Activated naive CD4-positive, alpha-beta T cell treated with anti-CD3 and anti-CD28 coated beads for 36 hours (primary cell): ENCODE measurements around the gene GRM7. TPM values are rescaled to one million over a fixed set of nuclear protein-coding genes. Genes with fewer than 3 reads are reported as not detected.
A peak's percentile ranks its signal among the peaks of the same experiment; 100 is the strongest.

Experiments used
- CTCF ChIA-PET: fragments of 350-600 bp; sonication (Branson Sonifier 250); formaldehyde crosslinking; loops from one replicate; lab custom pipeline; 2021; ENCODE audit warnings: antibody characterized with exemption; lab: Charles Lee
- DNase-seq: peaks from one replicate; pipeline ENCODE4 v3.0.0-alpha.2; 2020
- H3K27ac Mint-ChIP-seq: one replicate; pipeline ENCODE4 v1.8.0; 2021; ENCODE audit warnings: mild to moderate bottlenecking, mixed read lengths
- H3K27me3 Mint-ChIP-seq: one replicate; pipeline ENCODE4 v1.8.0; 2021; ENCODE audit warnings: low read depth, mixed read lengths
- H3K36me3 Mint-ChIP-seq: one replicate; pipeline ENCODE4 v1.8.0; 2021; ENCODE audit warnings: low read depth, mixed read lengths
- H3K4me1 Mint-ChIP-seq: one replicate; pipeline ENCODE4 v1.8.0; 2021; ENCODE audit warnings: low read depth, mixed read lengths
- H3K4me3 Mint-ChIP-seq: one replicate; pipeline ENCODE4 v1.8.0; 2021; ENCODE audit warnings: mild to moderate bottlenecking, moderate library complexity, mixed read lengths
- H3K9me3 Mint-ChIP-seq: one replicate; pipeline ENCODE4 v1.8.0; 2021; ENCODE audit warnings: mixed read lengths
- intact Hi-C: fragments of 100-400 bp; cut with micrococcal nuclease; formaldehyde crosslinking; loops from one replicate; pipeline ENCODE4 v1.15.1; 2023
- total RNA-seq, 2 experiments: library from RNA; stranded (reverse); gene quantifications; one replicate each; pipeline ENCODE4 v1.2.3, GENCODE V29; 2021

GRM7 gene
- total RNA-seq, 2 experiments from 2014 or later = not detected

DNA sequence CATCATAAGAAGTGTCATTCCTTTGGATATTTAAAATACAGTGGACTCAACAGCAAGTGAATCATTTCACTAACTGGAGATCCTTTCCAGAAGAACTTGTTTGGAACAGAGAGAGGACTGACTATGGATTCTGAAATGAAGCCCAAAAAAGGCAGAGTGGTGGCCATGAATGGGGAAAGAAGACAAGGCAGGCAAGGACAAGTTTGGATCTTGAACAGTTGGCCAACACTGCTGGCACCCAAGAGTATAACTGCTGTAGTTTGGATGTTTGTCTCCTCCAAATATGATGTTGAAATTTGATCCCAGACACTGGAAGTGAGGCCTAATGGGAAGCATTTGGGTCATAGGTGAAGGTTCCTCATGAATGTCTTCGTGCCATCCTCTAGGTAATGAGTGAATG lies 686.9 kb downstream of the GRM7 start:
- Mint-ChIP-seq H3K27ac (no peak overlapping the region), H3K9me3 (peaks cover 9% of the 10 kb centered on the region), H3K36me3 (no peaks in the 10 kb centered on the region), H3K27me3 (peaks cover 2% of the 10 kb centered on the region), H3K4me3 (no peak overlapping the region), H3K4me1 (no peaks in the 10 kb centered on the region)
- CTCF ChIA-PET = no interaction called here
- DNase-seq = no peak
- intact Hi-C loops = no loop called here

DNA sequence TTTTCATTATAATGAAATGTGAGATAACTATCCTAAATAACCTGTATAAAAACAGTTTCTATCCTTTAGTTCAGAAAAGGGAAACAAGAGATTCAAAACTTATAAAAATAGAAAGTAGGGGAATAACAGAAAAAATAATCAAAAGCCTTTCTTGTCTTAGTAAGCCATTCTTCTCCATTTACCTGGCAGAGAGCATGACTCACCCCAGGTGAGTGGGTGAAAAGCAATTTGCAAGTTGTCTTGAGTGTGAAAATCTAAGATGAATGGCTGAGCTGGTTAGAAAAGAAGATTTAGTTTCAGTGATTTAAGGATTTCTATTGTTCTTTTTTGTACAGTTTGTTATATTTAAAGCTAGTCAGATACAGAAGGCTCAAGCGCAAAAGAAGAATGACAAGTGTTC lies 702.0 kb downstream of the GRM7 start:
- no peaks in the 10 kb centered on the region for H3K36me3 Mint-ChIP-seq
- peak; percentile 16 for DNase-seq
- no peak overlapping the region for H3K4me3 Mint-ChIP-seq
- no peaks in the 10 kb centered on the region for H3K9me3 Mint-ChIP-seq
- no peak overlapping the region for H3K27ac Mint-ChIP-seq
- H3K4me1 Mint-ChIP-seq = no peaks in the 10 kb centered on the region
- CTCF ChIA-PET = interaction anchor here (0.9 kb wide), 1 partner anchor 10 kb away, joined by 3 read pairs; no protein-coding TSS in a partner anchor
- H3K27me3 Mint-ChIP-seq = no peaks in the 10 kb centered on the region
- intact Hi-C loops = no loop called here

DNA sequence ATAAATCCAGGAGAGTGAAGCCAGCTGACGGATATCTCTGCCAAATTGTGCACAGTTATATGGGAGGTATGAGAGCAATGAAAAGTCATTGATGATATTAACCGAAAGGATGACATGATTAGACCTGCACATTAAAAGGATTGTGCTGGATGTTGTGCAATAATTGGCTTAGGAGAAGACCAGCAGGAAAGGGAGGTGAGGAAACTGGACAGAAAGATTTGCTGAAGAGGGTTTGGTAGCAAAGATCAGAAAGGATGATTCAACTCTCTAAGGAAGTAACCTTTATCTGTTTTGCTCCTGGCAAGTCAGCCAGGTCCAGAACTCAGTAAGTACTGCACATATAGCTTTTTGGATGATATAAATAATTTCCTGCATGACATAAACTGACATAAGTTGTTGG lies 704.7 kb downstream of the GRM7 start:
- no peak for DNase-seq
- H3K9me3 Mint-ChIP-seq = peaks cover 7% of the 10 kb centered on the region
- H3K27ac Mint-ChIP-seq = no peak overlapping the region
- no peaks in the 10 kb centered on the region for H3K27me3 Mint-ChIP-seq
- H3K36me3 Mint-ChIP-seq = no peaks in the 10 kb centered on the region
- intact Hi-C loops = no loop called here
- CTCF ChIA-PET = no interaction called here
- H3K4me3 Mint-ChIP-seq = no peak overlapping the region
- no peaks in the 10 kb centered on the region for H3K4me1 Mint-ChIP-seq

GRCh38 chr3:7567160-7567559 lies 706.2 kb downstream of the GRM7 start:
- intact Hi-C loops = no loop called here
- Mint-ChIP-seq H3K4me1 (no peaks in the 10 kb centered on the region), H3K27me3 (peaks cover 3% of the 10 kb centered on the region), H3K36me3 (no peaks in the 10 kb centered on the region), H3K27ac (no peak overlapping the region), H3K4me3 (no peak overlapping the region), H3K9me3 (peaks cover 17% of the 10 kb centered on the region)
- CTCF ChIA-PET = no interaction called here
- DNase-seq = no peak

DNA sequence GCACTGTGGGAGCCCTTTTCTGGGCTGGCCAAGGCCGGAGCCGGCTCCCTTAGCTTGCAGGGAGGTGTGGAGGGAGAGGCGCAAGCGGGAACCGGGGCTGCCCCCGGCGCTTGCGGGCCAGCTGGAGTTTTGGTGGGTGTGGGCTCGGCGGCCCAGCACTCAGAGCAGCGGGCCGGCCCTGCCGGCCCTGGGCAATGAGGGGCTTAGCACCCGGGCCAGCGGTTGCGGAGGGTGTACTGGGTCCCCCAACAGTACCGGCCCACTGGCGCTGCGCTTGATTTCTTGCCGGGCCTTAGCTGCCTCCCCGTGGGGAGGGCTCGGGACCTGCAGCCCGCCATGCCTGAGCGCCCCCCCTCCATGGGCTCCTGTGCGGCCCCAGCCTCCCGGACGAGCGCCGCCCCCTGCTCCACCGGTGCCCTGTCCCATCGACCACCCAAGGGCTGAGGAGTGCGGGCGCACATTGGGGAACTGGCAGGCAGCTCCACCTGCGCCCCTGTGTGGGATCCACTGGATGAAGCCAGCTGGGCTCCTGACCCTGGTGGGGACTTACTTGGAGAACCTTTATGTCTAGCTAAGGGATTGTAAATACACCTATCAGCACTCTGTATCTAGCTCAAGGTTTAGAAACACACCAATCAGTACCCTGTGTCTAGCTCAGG lies 707.7 kb downstream of the GRM7 start:
- Mint-ChIP-seq H3K4me3 (no peak overlapping the region), H3K36me3 (no peaks in the 10 kb centered on the region), H3K27me3 (peaks cover 3% of the 10 kb centered on the region), H3K4me1 (no peaks in the 10 kb centered on the region), H3K9me3 (peaks cover 17% of the 10 kb centered on the region), H3K27ac (no peak overlapping the region)
- CTCF ChIA-PET = no interaction called here
- intact Hi-C loops = no loop called here
- DNase-seq = no peak

DNA sequence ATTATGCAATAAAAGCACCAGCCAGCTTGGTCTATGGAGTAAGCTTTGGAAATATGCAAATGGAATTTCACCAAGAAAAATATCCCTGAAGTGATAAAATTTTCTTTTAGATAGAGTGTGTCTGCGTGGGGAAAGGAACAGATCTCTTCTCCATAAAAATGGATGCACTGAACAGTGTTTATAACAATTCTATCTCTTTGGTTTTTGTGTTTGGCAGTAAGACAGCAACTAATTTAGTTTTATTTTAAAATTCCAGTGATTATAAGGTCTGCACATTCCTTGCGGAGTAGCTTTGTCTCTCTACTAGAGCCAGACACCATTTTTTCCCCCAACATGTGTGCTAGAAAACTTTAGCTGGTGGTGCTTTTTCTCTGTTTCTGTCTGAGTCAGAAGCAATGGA lies 712.4 kb downstream of the GRM7 start:
- Mint-ChIP-seq H3K27me3 (peaks cover 3% of the 10 kb centered on the region), H3K27ac (no peak overlapping the region), H3K9me3 (peaks cover 17% of the 10 kb centered on the region), H3K4me3 (no peak overlapping the region), H3K4me1 (no peaks in the 10 kb centered on the region), H3K36me3 (no peaks in the 10 kb centered on the region)
- DNase-seq = no peak
- intact Hi-C loops = no loop called here
- CTCF ChIA-PET = interaction anchor here (1.2 kb wide), 1 partner anchor 10 kb away, joined by 3 read pairs; no protein-coding TSS in a partner anchor

DNA sequence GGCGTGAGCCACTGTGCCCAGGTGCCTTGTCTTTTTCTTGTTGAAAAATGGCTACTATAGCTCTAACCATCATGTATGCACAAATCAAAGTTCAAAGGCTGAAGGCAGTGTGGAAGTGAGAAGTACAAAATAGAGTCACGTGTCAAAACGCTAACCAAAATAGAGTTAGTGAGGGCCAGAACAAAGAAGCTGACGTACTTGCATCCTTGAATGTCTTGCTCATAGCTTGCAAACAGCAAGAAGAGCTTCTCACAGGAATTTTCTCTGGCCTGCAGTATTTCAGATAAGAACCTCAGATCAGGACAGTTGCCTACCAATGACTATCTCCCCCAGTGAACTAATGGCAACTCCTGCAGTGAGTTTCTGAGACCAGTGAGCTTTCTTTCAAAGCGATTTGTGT lies 713.5 kb downstream of the GRM7 start:
- DNase-seq = no peak
- H3K27ac Mint-ChIP-seq = no peak overlapping the region
- H3K36me3 Mint-ChIP-seq = no peaks in the 10 kb centered on the region
- peaks cover 17% of the 10 kb centered on the region for H3K9me3 Mint-ChIP-seq
- no peak overlapping the region for H3K4me3 Mint-ChIP-seq
- intact Hi-C loops = no loop called here
- no peaks in the 10 kb centered on the region for H3K4me1 Mint-ChIP-seq
- CTCF ChIA-PET = interaction anchor here (0.6 kb wide), 1 partner anchor 323 kb away, joined by 4 read pairs; no protein-coding TSS in a partner anchor
- H3K27me3 Mint-ChIP-seq = peaks cover 3% of the 10 kb centered on the region

GRCh38 chr3:7576071-7576470 lies 715.2 kb downstream of the GRM7 start:
- H3K27ac Mint-ChIP-seq = no peak overlapping the region
- H3K4me1 Mint-ChIP-seq = no peaks in the 10 kb centered on the region
- intact Hi-C loops = no loop called here
- H3K9me3 Mint-ChIP-seq = peaks cover 9% of the 10 kb centered on the region
- H3K27me3 Mint-ChIP-seq = peaks cover 3% of the 10 kb centered on the region
- H3K36me3 Mint-ChIP-seq = no peaks in the 10 kb centered on the region
- no peak overlapping the region for H3K4me3 Mint-ChIP-seq
- DNase-seq = no peak
- CTCF ChIA-PET = no interaction called here

DNA sequence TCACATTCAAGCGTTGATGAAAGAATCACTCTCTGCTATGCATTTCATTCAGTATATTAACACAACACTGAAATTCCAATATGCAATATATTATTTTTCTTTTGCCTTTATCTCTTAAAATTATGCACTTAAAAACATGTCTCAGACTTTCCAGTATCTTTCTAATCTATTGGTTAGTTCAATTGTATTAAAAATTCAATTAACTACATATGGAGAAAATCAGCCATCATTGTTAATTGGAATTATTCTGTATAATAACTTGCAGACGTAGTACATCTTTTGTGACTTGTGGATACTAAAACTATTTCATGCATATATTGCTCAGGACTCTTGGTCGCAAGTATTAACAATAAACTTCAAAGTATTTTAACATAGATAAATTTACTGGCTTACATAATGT lies 715.6 kb downstream of the GRM7 start:
- H3K27me3 Mint-ChIP-seq = no peaks in the 10 kb centered on the region
- no peak for DNase-seq
- CTCF ChIA-PET = no interaction called here
- intact Hi-C loops = no loop called here
- no peaks in the 10 kb centered on the region for H3K36me3 Mint-ChIP-seq
- no peak overlapping the region for H3K27ac Mint-ChIP-seq
- peaks cover 5% of the 10 kb centered on the region for H3K9me3 Mint-ChIP-seq
- no peak overlapping the region for H3K4me3 Mint-ChIP-seq
- no peaks in the 10 kb centered on the region for H3K4me1 Mint-ChIP-seq

- Mint-ChIP-seq H3K9me3 (no peaks in the 10 kb centered on the region), H3K4me1 (no peaks in the 10 kb centered on the region), H3K36me3 (no peaks in the 10 kb centered on the region), H3K4me3 (no peak overlapping the region), H3K27ac (no peak overlapping the region), H3K27me3 (no peaks in the 10 kb centered on the region)
- no peak for DNase-seq
- intact Hi-C loops = no loop called here
- CTCF ChIA-PET = no interaction called here
Measured at GRCh38 chr3:7577513-7577912, 716.6 kb downstream of the GRM7 start.

DNA sequence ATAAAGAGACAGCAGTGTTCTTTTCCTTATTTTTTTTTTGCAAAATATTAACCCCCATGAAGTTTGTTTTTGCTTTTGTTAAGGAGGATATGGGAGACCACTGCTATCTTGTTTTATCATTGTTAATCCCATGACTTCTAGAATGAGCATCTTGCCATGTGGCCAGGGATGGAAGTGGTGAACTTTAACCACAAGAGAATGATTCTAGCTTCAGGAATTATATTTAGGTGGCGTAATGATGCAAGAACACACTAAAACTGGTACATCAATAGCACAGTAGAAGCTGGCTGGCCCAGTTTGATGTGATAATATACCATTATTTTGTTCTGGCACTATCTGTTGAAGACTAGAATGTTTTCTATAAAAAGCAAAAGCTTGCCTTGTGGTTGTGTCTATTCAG lies 720.9 kb downstream of the GRM7 start:
- no peak overlapping the region for H3K4me3 Mint-ChIP-seq
- H3K9me3 Mint-ChIP-seq = no peaks in the 10 kb centered on the region
- H3K4me1 Mint-ChIP-seq = no peaks in the 10 kb centered on the region
- H3K36me3 Mint-ChIP-seq = no peaks in the 10 kb centered on the region
- H3K27ac Mint-ChIP-seq = no peak overlapping the region
- H3K27me3 Mint-ChIP-seq = no peaks in the 10 kb centered on the region
- intact Hi-C loops = no loop called here
- DNase-seq = no peak
- CTCF ChIA-PET = interaction anchor here (0.5 kb wide), 1 partner anchor 894 kb away, joined by 3 read pairs; no protein-coding TSS in a partner anchor

- H3K27ac Mint-ChIP-seq = no peak overlapping the region
- DNase-seq = no peak
- H3K27me3 Mint-ChIP-seq = no peaks in the 10 kb centered on the region
- no peak overlapping the region for H3K4me3 Mint-ChIP-seq
- H3K9me3 Mint-ChIP-seq = no peaks in the 10 kb centered on the region
- no peaks in the 10 kb centered on the region for H3K36me3 Mint-ChIP-seq
- intact Hi-C loops = no loop called here
- H3K4me1 Mint-ChIP-seq = no peaks in the 10 kb centered on the region
- CTCF ChIA-PET = no interaction called here
Measured at GRCh38 chr3:7585052-7585451, 724.1 kb downstream of the GRM7 start.

DNA sequence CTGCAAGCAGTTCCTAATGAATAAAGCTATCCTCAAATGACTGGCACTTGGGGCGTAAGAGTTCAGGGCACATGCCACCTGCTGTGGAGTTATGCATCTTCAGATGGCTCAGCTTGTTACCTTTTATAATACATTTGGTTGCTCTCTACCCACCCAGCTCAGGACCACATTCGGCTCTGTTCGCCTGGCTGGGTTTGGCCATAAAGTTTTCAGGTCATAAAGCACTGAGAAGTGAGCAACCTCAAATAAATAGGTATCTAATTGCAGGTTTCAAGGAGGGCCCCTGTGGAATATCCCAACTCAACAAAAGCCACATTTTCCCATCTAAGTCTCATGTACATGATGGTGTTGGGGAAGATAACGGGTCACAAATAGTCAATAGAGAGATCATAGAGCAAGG lies 727.3 kb downstream of the GRM7 start:
- peaks cover 2% of the 10 kb centered on the region for H3K27me3 Mint-ChIP-seq
- no peak overlapping the region for H3K4me3 Mint-ChIP-seq
- no peaks in the 10 kb centered on the region for H3K4me1 Mint-ChIP-seq
- no peak for DNase-seq
- intact Hi-C loops = no loop called here
- no peaks in the 10 kb centered on the region for H3K36me3 Mint-ChIP-seq
- no peak overlapping the region for H3K27ac Mint-ChIP-seq
- no peaks in the 10 kb centered on the region for H3K9me3 Mint-ChIP-seq
- CTCF ChIA-PET = no interaction called here
